DOHH2 (cell line): ENCODE results near the gene SLC5A11.

Experiments used
- H3F3A ChIP-seq: fragments of 200-600 bp; sonication (generic), shearing (Covaris generic); 2 replicates; pipeline ENCODE4 v1.6.0; 2016; ENCODE audit warnings: antibody characterized with exemption, mild to moderate bottlenecking; ENCODE audit not compliant: control insufficient read depth, insufficient read depth
- H3K27ac ChIP-seq: fragments of 200-600 bp; sonication (generic); 2 replicates; pipeline ENCODE4 v1.5.1; 2014; ENCODE audit warnings: low read depth, mild to moderate bottlenecking, low read length, moderate library complexity
- H3K27me3 ChIP-seq: fragments of 200-600 bp; sonication (generic); 2 replicates; pipeline ENCODE4 v1.6.1; 2014; ENCODE audit warnings: mild to moderate bottlenecking, low read length, mixed read lengths; ENCODE audit not compliant: control insufficient read depth
- H3K36me3 ChIP-seq: fragments of 200-600 bp; sonication (generic); 2 replicates; pipeline ENCODE4 v1.6.1; 2014; ENCODE audit warnings: mild to moderate bottlenecking, low read length, moderate library complexity, mixed read lengths; ENCODE audit not compliant: control insufficient read depth
- H3K4me1 ChIP-seq: fragments of 200-600 bp; sonication (generic); 2 replicates; pipeline ENCODE4 v1.6.1; 2014; ENCODE audit warnings: mild to moderate bottlenecking, low read length, mixed read lengths; ENCODE audit not compliant: control insufficient read depth
- H3K4me2 ChIP-seq: fragments of 200-600 bp; sonication (generic); 2 replicates; pipeline ENCODE4 v1.6.0; 2014; ENCODE audit warnings: mild to moderate bottlenecking, low read length, moderate library complexity
- H3K4me3 ChIP-seq: fragments of 200-600 bp; sonication (generic); 2 replicates; pipeline ENCODE4 v1.5.1; 2014; ENCODE audit warnings: mild to moderate bottlenecking, low read length, mixed read lengths
- H3K79me2 ChIP-seq: fragments of 200-600 bp; sonication (generic); 2 replicates; pipeline ENCODE4 v1.6.1; 2014; ENCODE audit warnings: mild to moderate bottlenecking, low read length, mixed read lengths; ENCODE audit not compliant: control insufficient read depth
- H3K9me2 ChIP-seq: fragments of 200-600 bp; sonication (generic); replicated peaks from 2 replicates; pipeline ENCODE4 v1.6.1; 2014; ENCODE audit warnings: mild to moderate bottlenecking, low read length, mixed read lengths; ENCODE audit not compliant: control insufficient read depth
- H3K9me3 ChIP-seq: fragments of 200-600 bp; sonication (generic); 2 replicates; pipeline ENCODE4 v1.6.1; 2014; ENCODE audit warnings: antibody characterized with exemption, low read length, mixed read lengths; ENCODE audit not compliant: control insufficient read depth, insufficient read depth
- H4K20me1 ChIP-seq: fragments of 200-600 bp; sonication (generic); 2 replicates; pipeline ENCODE4 v1.6.0; 2014; ENCODE audit warnings: low read depth, mild to moderate bottlenecking, antibody characterized with exemption, low read length, moderate library complexity; ENCODE audit not compliant: control insufficient read depth, insufficient read depth
- CTCF ChIP-seq: fragments of 200-600 bp; sonication (generic); IDR thresholded peaks from one replicate; pipeline ENCODE4 v1.5.1; 2014; ENCODE audit warnings: antibody characterized with exemption, mild to moderate bottlenecking, low read depth, low read length; ENCODE audit not compliant: poor library complexity, severe bottlenecking
- EZH2phosphoT487 ChIP-seq: fragments of 200-600 bp; sonication (generic); IDR thresholded peaks from 2 replicates; pipeline ENCODE4 v1.6.1; 2017; ENCODE audit warnings: borderline replicate concordance, mild to moderate bottlenecking, antibody characterized with exemption, low read length, moderate library complexity, mixed read lengths

SLC5A11 gene

DNA sequence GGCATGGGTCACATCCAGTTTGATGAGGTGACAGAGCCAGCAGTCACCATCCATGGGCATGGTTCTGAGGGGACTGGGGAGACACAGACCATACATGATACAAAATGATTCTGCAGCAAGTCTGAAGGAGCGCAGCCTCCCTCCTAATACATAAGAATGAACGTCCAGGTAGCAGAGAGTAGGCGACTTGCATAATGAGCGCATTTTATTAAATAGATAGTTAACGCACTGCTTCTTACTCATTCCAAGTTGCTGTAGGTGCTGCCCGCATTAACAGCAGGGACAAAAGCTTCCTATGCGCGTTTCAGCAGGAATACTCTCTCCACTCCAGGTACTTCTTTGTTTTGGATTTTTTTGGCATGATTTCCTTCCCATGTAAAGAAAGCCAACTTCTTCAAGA is 73.8 kb downstream of the SLC5A11 start:
- no peaks in the 10 kb centered on the region for H4K20me1 ChIP-seq

DNA sequence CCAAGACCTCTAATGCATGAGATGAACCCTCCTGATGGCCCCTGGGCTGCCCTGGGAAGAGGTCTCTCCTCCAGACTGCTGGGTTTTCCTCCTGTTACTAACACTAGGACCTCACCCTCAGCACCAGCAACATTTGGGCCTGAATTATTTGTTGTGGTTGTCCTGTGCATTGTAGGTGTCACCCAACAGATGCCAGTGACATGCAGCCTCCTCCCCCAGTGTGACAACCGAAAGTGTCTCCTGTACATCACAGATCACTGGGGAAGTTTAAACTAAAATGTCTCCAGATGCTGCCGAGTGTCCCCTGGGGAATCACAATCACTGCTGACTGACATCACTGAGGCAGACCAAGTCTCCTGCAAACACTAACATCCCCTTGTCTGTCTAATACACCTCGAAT is 74.8 kb downstream of the SLC5A11 start:
- no peak overlapping the region for H3K27ac ChIP-seq
- no peak overlapping the region for H3K4me3 ChIP-seq
- H3F3A ChIP-seq = no peaks in the 10 kb centered on the region
- H3K36me3 ChIP-seq = no peaks in the 10 kb centered on the region
- H3K9me3 ChIP-seq = no peaks in the 10 kb centered on the region
- H3K9me2 ChIP-seq = no peaks in the 10 kb centered on the region
- H3K4me2 ChIP-seq = no peak overlapping the region
- H3K79me2 ChIP-seq = no peaks in the 10 kb centered on the region
- no peaks in the 10 kb centered on the region for H4K20me1 ChIP-seq
- TF ChIP-seq EZH2phosphoT487 = no peak
- TF ChIP-seq CTCF = no peak
- no peaks in the 10 kb centered on the region for H3K27me3 ChIP-seq
- H3K4me1 ChIP-seq = no peaks in the 10 kb centered on the region

More for the DNA sequence above, 73.8 kb downstream of the SLC5A11 start:
- Histone ChIP-seq H3K9me3 (no peaks in the 10 kb centered on the region), H3K4me2 (no peak overlapping the region), H3K79me2 (no peaks in the 10 kb centered on the region), H3K4me1 (no peaks in the 10 kb centered on the region), H3K4me3 (no peak overlapping the region), H3K36me3 (no peaks in the 10 kb centered on the region), H3K9me2 (no peaks in the 10 kb centered on the region), H3K27me3 (no peaks in the 10 kb centered on the region), H3K27ac (no peak overlapping the region), H3F3A (no peaks in the 10 kb centered on the region)
- no peak for TF ChIP-seq EZH2phosphoT487
- no peak for TF ChIP-seq CTCF

DNA sequence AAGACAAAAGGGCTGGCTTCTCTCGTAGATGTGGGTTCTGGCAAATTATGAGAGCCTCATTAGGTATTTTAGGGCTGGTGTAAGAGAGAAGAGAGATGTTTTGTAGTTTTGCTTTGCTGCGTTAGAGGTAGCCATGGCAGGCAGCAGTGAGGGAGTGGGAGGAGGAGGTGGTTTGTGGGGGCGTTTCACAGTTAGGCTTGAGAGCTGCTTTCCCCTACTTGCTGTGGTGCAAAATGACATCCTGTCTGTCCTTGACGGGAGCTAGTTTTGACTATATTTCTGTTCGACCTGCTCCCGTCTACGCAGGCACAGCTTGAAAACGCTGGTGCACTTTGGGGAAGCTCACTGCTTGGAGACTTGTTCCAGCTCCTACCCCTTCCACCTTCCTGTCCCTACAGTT is 75.5 kb downstream of the SLC5A11 start:
- Histone ChIP-seq H3K36me3 (no peaks in the 10 kb centered on the region), H3K4me1 (no peaks in the 10 kb centered on the region), H3K27me3 (no peaks in the 10 kb centered on the region), H4K20me1 (no peaks in the 10 kb centered on the region), H3F3A (no peaks in the 10 kb centered on the region), H3K9me2 (no peaks in the 10 kb centered on the region), H3K4me2 (no peak overlapping the region), H3K4me3 (no peak overlapping the region), H3K9me3 (no peaks in the 10 kb centered on the region), H3K79me2 (no peaks in the 10 kb centered on the region), H3K27ac (no peak overlapping the region)
- no peak for TF ChIP-seq CTCF
- no peak for TF ChIP-seq EZH2phosphoT487

GRCh38 chr16:24925163-24925562 is 79.4 kb downstream of the SLC5A11 start:
- H3K9me3 ChIP-seq = no peaks in the 10 kb centered on the region
- H4K20me1 ChIP-seq = no peaks in the 10 kb centered on the region
- H3K79me2 ChIP-seq = no peaks in the 10 kb centered on the region
- H3F3A ChIP-seq = no peaks in the 10 kb centered on the region
- H3K4me2 ChIP-seq = no peak overlapping the region
- TF ChIP-seq CTCF = no peak
- TF ChIP-seq EZH2phosphoT487 = no peak
- H3K4me1 ChIP-seq = no peaks in the 10 kb centered on the region
- H3K4me3 ChIP-seq = no peak overlapping the region
- H3K36me3 ChIP-seq = no peaks in the 10 kb centered on the region
- no peak overlapping the region for H3K27ac ChIP-seq
- H3K27me3 ChIP-seq = no peaks in the 10 kb centered on the region
- no peaks in the 10 kb centered on the region for H3K9me2 ChIP-seq
